COLO668 (cell line): ENCODE measurements around the gene ZNF503.

Experiments used
- DNase-seq: peaks from one replicate; lab custom pipeline; 2025; ENCODE audit not compliant: unreplicated experiment; lab: John Stamatoyannopoulos, UW

The ZNF503 gene

GRCh38 chr10:75432176-75432575, 30.6 kb upstream of the ZNF503 start:
- DNase-seq = peak; percentile 14

GRCh38 chr10:75431180-75432111, 29.9 kb upstream of the ZNF503 start, which contains the start of gene LRMDA:
LRMDA (plus strand) TSS chr10:75431624.
- peak; percentile 62 for DNase-seq

GRCh38 chr10:75430000-75430763, 28.6 kb upstream of the ZNF503 start:
- DNase-seq = peak; percentile 36

- DNase-seq = no peak
Measured at GRCh38 chr10:75429159-75429827, 27.7 kb upstream of the ZNF503 start.

- DNase-seq = no peak
Measured at GRCh38 chr10:75428434-75429158, 27.0 kb upstream of the ZNF503 start.

GRCh38 chr10:75427951-75428350, 26.4 kb upstream of the ZNF503 start:
- no peak for DNase-seq

GRCh38 chr10:75426880-75427279, 25.3 kb upstream of the ZNF503 start:
- no peak for DNase-seq

GRCh38 chr10:75425291-75426079, 23.9 kb upstream of the ZNF503 start:
- no peak for DNase-seq

- no peak for DNase-seq
Measured at GRCh38 chr10:75424571-75424970, 23.0 kb upstream of the ZNF503 start.

GRCh38 chr10:75422913-75423312, 21.3 kb upstream of the ZNF503 start:
- DNase-seq = no peak

GRCh38 chr10:75418712-75419111, 17.1 kb upstream of the ZNF503 start:
- no peak for DNase-seq

GRCh38 chr10:75418293-75418692, 16.7 kb upstream of the ZNF503 start:
- DNase-seq = peak; percentile 8

GRCh38 chr10:75417522-75417927, 16.0 kb upstream of the ZNF503 start:
- DNase-seq = peak; percentile 60

GRCh38 chr10:75414527-75414926, 13.0 kb upstream of the ZNF503 start:
- no peak for DNase-seq

- DNase-seq = no peak
Measured at GRCh38 chr10:75410132-75411005, 8.8 kb upstream of the ZNF503 start.

- DNase-seq = peak; percentile 81
Measured at GRCh38 chr10:75408911-75409885, 7.6 kb upstream of the ZNF503 start.

- DNase-seq = peak; percentile 12
Measured at GRCh38 chr10:75408509-75408875, 6.9 kb upstream of the ZNF503 start.
